Stimulated activated CD4-positive, alpha-beta T cell treated with anti-CD3 and anti-CD28 coated beads, Interleukin-12 subunit alpha, Interleukin-12 subunit beta, amount 100 ng/mL, for 24 hours (primary cell): Measurements from ENCODE around the gene PRKG2.
A peak's percentile ranks its signal among the peaks of the same experiment; 100 is the strongest.

Source experiments
- DNase-seq, 2 experiments: peaks; one replicate each; pipeline ENCODE4 v3.0.0-alpha.2; 2020; ENCODE audit warnings: low read depth in 2 of 2

PRKG2 gene

GRCh38 chr4:81153714-81154323, 61.2 kb downstream of the PRKG2 start:
- DNase-seq, result peak in 1 of 2 experiments; percentile 0

GRCh38 chr4:81152839-81153713, 61.9 kb downstream of the PRKG2 start:
- no peak for DNase-seq

GRCh38 chr4:81149976-81150375, 65.0 kb downstream of the PRKG2 start:
- DNase-seq, result no peak

- DNase-seq, result no peak
Observed at GRCh38 chr4:81148576-81148975, 66.4 kb downstream of the PRKG2 start.

- DNase-seq, result no peak
Observed at GRCh38 chr4:81146466-81146865, 68.6 kb downstream of the PRKG2 start.

GRCh38 chr4:81143183-81143582, 71.8 kb downstream of the PRKG2 start:
- no peak for DNase-seq

- no peak for DNase-seq
Observed at GRCh38 chr4:81142744-81143143, 72.3 kb downstream of the PRKG2 start.

GRCh38 chr4:81137894-81138293, 77.1 kb downstream of the PRKG2 start:
- no peak for DNase-seq

GRCh38 chr4:81137446-81137845, 77.6 kb downstream of the PRKG2 start:
- no peak for DNase-seq

GRCh38 chr4:81136161-81136905, 78.7 kb downstream of the PRKG2 start:
- DNase-seq, result no peak

GRCh38 chr4:81135501-81135900, 79.5 kb downstream of the PRKG2 start:
- no peak for DNase-seq

- no peak for DNase-seq
Observed at GRCh38 chr4:81131563-81131962, 83.5 kb downstream of the PRKG2 start.

- DNase-seq, result no peak
Observed at GRCh38 chr4:81131066-81131465, 84.0 kb downstream of the PRKG2 start.

GRCh38 chr4:81130569-81130968, 84.5 kb downstream of the PRKG2 start:
- DNase-seq, result no peak

GRCh38 chr4:81120055-81120454, 95.0 kb downstream of the PRKG2 start:
- no peak for DNase-seq

- no peak for DNase-seq
Observed at GRCh38 chr4:81118086-81118485, 96.9 kb downstream of the PRKG2 start.

- no peak for DNase-seq
Observed at GRCh38 chr4:81116566-81116965, 98.5 kb downstream of the PRKG2 start.

GRCh38 chr4:81113024-81113423, 102.0 kb downstream of the PRKG2 start:
- DNase-seq, result no peak

GRCh38 chr4:81109356-81109755, 105.7 kb downstream of the PRKG2 start:
- DNase-seq, result no peak

GRCh38 chr4:81106150-81106549, 108.9 kb downstream of the PRKG2 start:
- DNase-seq, result no peak

GRCh38 chr4:81102107-81102506, 112.9 kb downstream of the PRKG2 start:
- no peak for DNase-seq

GRCh38 chr4:81096566-81096965, 118.5 kb downstream of the PRKG2 start:
- no peak for DNase-seq

GRCh38 chr4:81095389-81095788, 119.6 kb downstream of the PRKG2 start:
- no peak for DNase-seq
